Putamen (tissue), 1 donor: ENCODE results near the gene AMOTL2.
A peak's percentile ranks its signal among the peaks of the same experiment; 100 is the strongest.

ENCODE experiments used
- DNase-seq: peaks from one replicate; pipeline ENCODE4 v3.0.0-alpha.2; 2016; ENCODE audit warnings: low spot score

AMOTL2 gene

GRCh38 chr3:134378818-134379217, 4.6 kb upstream of the AMOTL2 start:
- no peak for DNase-seq

DNA sequence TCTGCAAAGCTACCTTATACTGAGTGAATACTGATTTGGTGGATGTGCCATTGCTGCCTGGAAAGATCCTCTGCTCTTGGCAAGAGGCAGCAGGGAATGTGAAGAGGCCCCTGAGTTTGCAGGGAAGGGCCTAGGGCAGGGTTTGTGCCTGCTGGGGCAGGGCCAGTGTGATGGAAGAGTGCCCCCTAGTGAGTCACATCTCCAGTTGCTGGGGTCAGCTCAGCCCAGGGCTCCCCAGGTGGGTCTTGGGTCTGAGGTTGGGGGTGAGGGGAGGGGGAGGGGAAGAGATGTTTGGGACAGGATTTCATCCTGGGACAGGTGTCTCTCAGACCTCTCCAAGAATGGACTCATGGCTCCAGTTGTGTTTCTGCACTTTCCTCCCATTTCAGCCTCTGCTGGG, 4.1 kb upstream of the AMOTL2 start:
- DNase-seq, result no peak

- DNase-seq, result no peak
These were observed 3.6 kb upstream of the AMOTL2 start for GRCh38 chr3:134377896-134378295.

DNA sequence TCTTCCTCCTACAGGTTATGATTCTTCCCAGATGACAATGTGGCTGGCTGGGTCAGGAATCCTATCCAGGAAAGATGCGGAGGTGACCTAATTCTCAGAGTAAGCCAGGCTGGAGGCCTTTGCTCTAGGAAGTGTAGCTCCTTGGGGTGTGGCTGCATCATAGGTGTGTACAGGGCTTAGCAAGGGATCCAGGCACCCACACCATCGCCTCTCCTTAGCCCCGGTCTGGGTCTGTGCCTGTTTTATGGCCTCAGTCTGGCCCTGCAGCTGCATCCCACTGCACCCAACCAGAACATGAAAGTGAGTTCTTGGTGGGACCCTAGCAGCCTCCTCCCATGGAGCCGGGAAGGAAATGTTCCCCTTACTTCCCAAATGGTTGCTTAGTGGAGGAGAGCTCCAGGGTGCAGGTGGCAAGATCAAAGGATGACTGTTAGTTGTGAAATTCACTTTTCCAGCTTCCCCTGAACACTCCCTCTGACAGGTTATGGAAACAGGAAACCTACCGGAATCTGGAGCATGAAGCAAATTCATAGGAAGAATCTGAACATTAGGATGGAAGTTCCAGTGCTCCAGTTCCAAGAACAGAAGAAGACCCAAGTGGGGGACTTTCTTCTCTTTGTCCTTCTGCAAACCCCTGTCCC, 2.7 kb upstream of the AMOTL2 start:
- no peak for DNase-seq

GRCh38 chr3:134376385-134376765, 2.1 kb upstream of the AMOTL2 start:
- no peak for DNase-seq

DNA sequence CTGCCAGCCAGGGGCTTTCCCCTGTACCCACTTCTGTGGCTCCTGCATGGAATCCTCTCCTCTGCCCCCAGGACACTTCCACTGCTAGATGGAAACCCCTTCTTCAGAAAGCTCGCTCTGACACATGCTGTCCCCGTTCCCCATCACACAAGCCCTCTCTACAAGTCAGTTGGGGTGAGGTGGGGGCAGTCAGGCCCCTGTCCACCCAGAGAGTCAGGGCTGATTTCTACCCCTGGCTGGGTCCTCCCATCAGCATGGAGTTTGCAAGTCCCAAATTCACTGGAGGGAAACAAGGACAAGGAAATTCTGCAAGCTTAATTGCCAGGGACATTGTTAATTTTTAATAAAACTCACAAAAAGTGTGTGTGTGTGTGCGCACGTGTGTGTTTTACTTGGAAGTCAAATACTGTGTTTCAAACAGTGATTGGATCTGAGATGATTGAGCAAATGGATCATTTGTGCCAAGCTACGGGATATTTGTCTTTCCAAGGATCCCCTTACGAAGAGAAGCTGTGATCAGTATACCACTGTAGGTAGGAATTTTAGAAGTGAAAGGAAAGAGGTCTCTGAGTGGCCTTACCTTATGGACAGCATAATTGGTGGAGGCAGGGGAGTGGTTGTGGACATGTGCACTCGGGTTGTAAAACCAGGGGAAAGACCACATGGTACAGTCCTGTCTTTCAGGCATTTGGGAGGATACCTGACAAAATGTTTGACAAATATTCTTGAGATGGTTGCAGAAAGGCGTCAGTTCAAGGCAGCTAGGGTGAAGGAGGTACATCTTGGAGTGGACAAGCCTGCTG, 1.5 kb upstream of the AMOTL2 start:
- no peak for DNase-seq

GRCh38 chr3:134374791-134375581, 739 bp upstream of the AMOTL2 start:
- no peak for DNase-seq

- DNase-seq, result peak; percentile 90
These were observed 759 bp downstream of the AMOTL2 start for GRCh38 chr3:134373271-134374104.

- DNase-seq, result no peak
These were observed 1.6 kb downstream of the AMOTL2 start for GRCh38 chr3:134372396-134373270.

GRCh38 chr3:134371542-134372324, 2.5 kb downstream of the AMOTL2 start:
- no peak for DNase-seq

- DNase-seq, result no peak
These were observed 3.4 kb downstream of the AMOTL2 start for GRCh38 chr3:134370611-134371531.

DNA sequence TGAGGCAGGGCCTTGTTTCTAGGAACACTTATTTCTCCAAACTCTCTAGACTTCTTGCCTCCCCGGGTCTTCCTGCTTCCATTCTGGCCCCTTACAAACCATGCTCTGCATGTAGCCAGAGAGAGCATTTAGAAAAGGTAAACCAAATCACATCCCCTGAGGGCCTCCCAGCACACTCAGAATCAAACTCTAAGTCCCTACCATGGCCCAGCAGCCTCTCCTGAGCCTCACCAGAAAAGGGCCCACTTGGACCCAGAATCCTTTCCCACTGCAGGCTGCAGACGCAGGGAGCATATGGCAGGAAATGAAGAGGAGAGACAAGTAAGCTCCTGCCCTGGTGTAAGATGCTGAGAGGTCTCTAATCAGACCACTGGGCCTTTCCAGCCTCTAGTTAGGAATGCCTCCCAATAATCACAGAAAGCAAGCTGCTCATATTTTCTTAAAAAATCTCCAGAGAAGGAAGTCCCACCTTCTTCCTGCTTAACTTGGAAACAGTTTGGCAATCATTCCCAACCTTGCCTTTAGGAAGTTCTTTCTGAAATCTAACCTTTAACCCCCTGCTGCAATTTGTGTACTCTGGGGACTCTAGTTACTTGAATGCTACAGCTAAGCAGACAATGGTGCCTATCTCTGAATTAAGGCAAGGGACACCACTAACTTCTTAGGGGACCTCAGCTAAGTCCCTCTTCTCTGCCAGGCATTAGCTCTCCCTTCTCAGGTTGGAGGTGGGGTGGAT, 4.2 kb downstream of the AMOTL2 start:
- DNase-seq, result no peak

DNA sequence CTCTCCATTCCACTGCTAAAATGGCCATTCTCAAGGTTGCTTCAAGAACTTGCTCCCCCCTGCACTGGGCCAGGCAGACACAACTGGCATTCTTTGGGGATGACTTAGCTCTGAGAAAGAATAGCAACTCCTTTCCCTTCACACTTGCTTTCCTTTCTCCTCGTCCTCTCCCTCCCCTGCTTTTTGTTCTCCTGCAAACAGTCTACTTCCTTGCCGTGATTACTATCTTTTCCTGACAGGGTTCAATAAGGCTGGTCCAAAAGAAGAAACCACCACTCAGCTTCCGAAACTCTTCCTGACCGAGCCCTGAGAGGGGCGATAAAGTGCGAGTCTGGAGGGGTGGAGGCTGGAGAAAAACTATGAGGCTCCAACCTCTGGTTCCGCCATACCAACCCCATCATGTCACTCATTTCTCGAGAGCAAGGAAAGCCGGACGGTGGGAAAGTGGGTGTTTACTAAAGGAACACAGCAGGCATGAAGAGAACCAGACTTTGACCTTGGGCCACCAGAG, 5.0 kb downstream of the AMOTL2 start:
- DNase-seq, result no peak

GRCh38 chr3:134368751-134369105, 5.5 kb downstream of the AMOTL2 start:
- DNase-seq, result no peak

- DNase-seq, result no peak
These were observed 6.1 kb downstream of the AMOTL2 start for GRCh38 chr3:134367869-134368750.

- peak; percentile 99 for DNase-seq
These were observed 7.1 kb downstream of the AMOTL2 start for GRCh38 chr3:134366928-134367811.
